Neural cell (in vitro differentiated cells): ENCODE measurements around the gene ACIN1. TPM values are rescaled to one million over a fixed set of nuclear protein-coding genes. Genes with fewer than 3 reads are reported as not detected.

Experiments used
- H2AFZ ChIP-seq: fragments of 200-600, 300-800 bp; sonication (generic), shearing (Covaris generic); 2 replicates; pipeline ENCODE4 v1.6.0; 2014; ENCODE audit warnings: low read depth, mild to moderate bottlenecking, antibody characterized with exemption, low read length, moderate library complexity
- H3F3A ChIP-seq: fragments of 200-600 bp; shearing (Covaris generic); 2 replicates; pipeline ENCODE4 v1.6.1; 2016; ENCODE audit warnings: mild to moderate bottlenecking, moderate library complexity, mixed read lengths, antibody characterized with exemption, low read length; ENCODE audit not compliant: insufficient read depth, poor library complexity, severe bottlenecking
- H3K27ac ChIP-seq: fragments of 200-600, 300-800 bp; sonication (generic), shearing (Covaris generic); 2 replicates; pipeline ENCODE4 v1.5.1; 2014; ENCODE audit warnings: mild to moderate bottlenecking, low read length, moderate library complexity
- H3K27me3 ChIP-seq: fragments of 300-800, 200-600 bp; sonication (generic), shearing (Covaris generic); 2 replicates; pipeline ENCODE4 v1.6.0; 2014; ENCODE audit warnings: mild to moderate bottlenecking, low read depth, low read length, moderate library complexity; ENCODE audit not compliant: insufficient read depth
- H3K36me3 ChIP-seq: fragments of 300-800, 200-600 bp; sonication (generic), shearing (Covaris generic); 2 replicates; pipeline ENCODE4 v1.5.1; 2014; ENCODE audit warnings: mild to moderate bottlenecking, antibody characterized with exemption, low read length, moderate library complexity; ENCODE audit not compliant: insufficient read depth
- H3K4me2 ChIP-seq: fragments of 300-800, 200-600 bp; sonication (generic), shearing (Covaris generic); 2 replicates; pipeline ENCODE4 v1.6.0; 2014; ENCODE audit warnings: mild to moderate bottlenecking, low read length
- H3K4me3 ChIP-seq: fragments of 300-800, 200-600 bp; sonication (generic), shearing (Covaris generic); 2 replicates; pipeline ENCODE4 v1.5.1; 2014; ENCODE audit warnings: mild to moderate bottlenecking, low read length, moderate library complexity
- H3K79me2 ChIP-seq: fragments of 200-600 bp; shearing (Covaris generic); replicated peaks from 2 replicates; pipeline ENCODE4 v1.6.0; 2014; ENCODE audit warnings: mild to moderate bottlenecking, low read length, moderate library complexity; ENCODE audit not compliant: insufficient read depth
- H3K9ac ChIP-seq: fragments of 300-800, 200-600 bp; sonication (generic), shearing (Covaris generic); 2 replicates; pipeline ENCODE4 v1.6.1; 2016; ENCODE audit warnings: mild to moderate bottlenecking, low read length, mixed read lengths
- H3K9me2 ChIP-seq: fragments of 200-600 bp; shearing (Covaris generic); 2 replicates; pipeline ENCODE4 v1.6.1; 2016; ENCODE audit warnings: mild to moderate bottlenecking, low read length, mixed read lengths; ENCODE audit not compliant: insufficient read depth
- H3K9me3 ChIP-seq: fragments of 200-600, 300-800 bp; sonication (generic), shearing (Covaris generic); 2 replicates; pipeline ENCODE4 v1.6.1; 2016; ENCODE audit warnings: mild to moderate bottlenecking, mixed run types, low read length, moderate library complexity, mixed read lengths
- H4K20me1 ChIP-seq: fragments of 200-600 bp; shearing (Covaris generic); 2 replicates; pipeline ENCODE4 v1.6.1; 2016; ENCODE audit warnings: mild to moderate bottlenecking, mixed run types; ENCODE audit not compliant: insufficient read depth
- CTCF ChIP-seq: fragments of 450-650 bp; IDR thresholded peaks from 2 replicates; pipeline ENCODE4 v1.5.1; 2014; ENCODE audit warnings: antibody characterized with exemption, mild to moderate bottlenecking, moderate library complexity; ENCODE audit not compliant: poor library complexity, severe bottlenecking
- EP300 ChIP-seq: fragments of 450-650 bp; conservative IDR thresholded peaks from 2 replicates; pipeline ENCODE4 v1.6.1; 2014; ENCODE audit warnings: antibody characterized with exemption, mild to moderate bottlenecking, moderate library complexity; ENCODE audit not compliant: poor library complexity, severe bottlenecking
- EZH2 ChIP-seq: fragments of 200-600, 300-800 bp; shearing (Covaris generic), sonication (generic); IDR thresholded peaks from 2 replicates; pipeline ENCODE4 v1.6.1; 2014; ENCODE audit warnings: antibody characterized with exemption, low read length, borderline replicate concordance, mild to moderate bottlenecking; ENCODE audit not compliant: insufficient read depth, poor library complexity, severe bottlenecking
- MXI1 ChIP-seq: fragments of 450-650 bp; conservative IDR thresholded peaks from 2 replicates; pipeline ENCODE4 v1.6.1; 2014; ENCODE audit warnings: antibody characterized with exemption, mild to moderate bottlenecking; ENCODE audit not compliant: poor library complexity, severe bottlenecking
- POLR2AphosphoS5 ChIP-seq: IDR thresholded peaks from 2 replicates; pipeline ENCODE4 v1.6.1; 2012
- RAD21 ChIP-seq: fragments of 450-650 bp; conservative IDR thresholded peaks from 2 replicates; pipeline ENCODE4 v1.6.1; 2014; ENCODE audit warnings: antibody characterized with exemption, mild to moderate bottlenecking, moderate library complexity
- SMC3 ChIP-seq: fragments of 450-650 bp; conservative IDR thresholded peaks from 2 replicates; pipeline ENCODE4 v1.6.1; 2014; ENCODE audit warnings: antibody characterized with exemption, mild to moderate bottlenecking, moderate library complexity; ENCODE audit not compliant: poor library complexity
- TAF1 ChIP-seq: IDR thresholded peaks from 2 replicates; pipeline ENCODE4 v1.6.1; 2012; ENCODE audit warnings: low read depth
- polyA plus RNA-seq: library from polyadenylated mRNA; depleted of rRNA; stranded (reverse); fragments of >200 nt; gene quantifications from 2 replicates; pipeline ENCODE4 v1.2.3, GENCODE V29; 2014
- TF ChIP-seq, protein P1 (sequence below): IDR thresholded peaks from 2 replicates; pipeline ENCODE4 v1.6.1; 2012; ENCODE audit warnings: borderline replicate concordance

ACIN1 gene
- polyA plus RNA-seq, 1 donor from 2014 or later = 143 TPM

DNA sequence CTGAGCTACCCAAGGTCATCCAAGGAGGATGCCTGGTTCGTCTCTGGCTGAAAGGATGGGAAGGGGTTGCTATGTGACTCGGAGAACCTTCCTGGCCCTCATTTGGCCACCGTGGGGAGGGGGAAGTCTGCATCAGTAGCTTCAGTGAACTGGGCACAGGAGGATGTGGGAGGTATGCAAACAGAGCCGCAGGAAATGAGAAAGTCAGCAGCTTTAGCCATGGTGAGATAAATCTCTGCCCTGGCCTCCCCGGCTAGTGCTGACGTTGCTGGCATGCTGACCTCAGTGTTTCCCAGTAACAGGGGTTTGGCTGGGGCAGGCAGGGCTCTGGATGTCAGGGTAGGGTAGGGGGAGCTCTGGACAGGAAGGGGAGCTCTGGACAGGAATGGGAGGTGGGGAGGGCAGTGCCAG is 26.4 kb upstream of the ACIN1 start:
- Histone ChIP-seq H3K9me2 (no peaks in the 10 kb centered on the region), H3K79me2 (no peaks in the 10 kb centered on the region), H2AFZ (no peak overlapping the region), H3K9ac (peak overlapping the region; percentile 5), H3K27me3 (no peaks in the 10 kb centered on the region), H3K4me3 (no peak overlapping the region), H3K27ac (no peak overlapping the region), H3K9me3 (no peaks in the 10 kb centered on the region), H4K20me1 (no peaks in the 10 kb centered on the region), H3F3A (no peaks in the 10 kb centered on the region), H3K4me2 (no peak overlapping the region), H3K36me3 (no peaks in the 10 kb centered on the region)
- no peak for TF ChIP-seq SMC3
- TF ChIP-seq, protein P1, sequence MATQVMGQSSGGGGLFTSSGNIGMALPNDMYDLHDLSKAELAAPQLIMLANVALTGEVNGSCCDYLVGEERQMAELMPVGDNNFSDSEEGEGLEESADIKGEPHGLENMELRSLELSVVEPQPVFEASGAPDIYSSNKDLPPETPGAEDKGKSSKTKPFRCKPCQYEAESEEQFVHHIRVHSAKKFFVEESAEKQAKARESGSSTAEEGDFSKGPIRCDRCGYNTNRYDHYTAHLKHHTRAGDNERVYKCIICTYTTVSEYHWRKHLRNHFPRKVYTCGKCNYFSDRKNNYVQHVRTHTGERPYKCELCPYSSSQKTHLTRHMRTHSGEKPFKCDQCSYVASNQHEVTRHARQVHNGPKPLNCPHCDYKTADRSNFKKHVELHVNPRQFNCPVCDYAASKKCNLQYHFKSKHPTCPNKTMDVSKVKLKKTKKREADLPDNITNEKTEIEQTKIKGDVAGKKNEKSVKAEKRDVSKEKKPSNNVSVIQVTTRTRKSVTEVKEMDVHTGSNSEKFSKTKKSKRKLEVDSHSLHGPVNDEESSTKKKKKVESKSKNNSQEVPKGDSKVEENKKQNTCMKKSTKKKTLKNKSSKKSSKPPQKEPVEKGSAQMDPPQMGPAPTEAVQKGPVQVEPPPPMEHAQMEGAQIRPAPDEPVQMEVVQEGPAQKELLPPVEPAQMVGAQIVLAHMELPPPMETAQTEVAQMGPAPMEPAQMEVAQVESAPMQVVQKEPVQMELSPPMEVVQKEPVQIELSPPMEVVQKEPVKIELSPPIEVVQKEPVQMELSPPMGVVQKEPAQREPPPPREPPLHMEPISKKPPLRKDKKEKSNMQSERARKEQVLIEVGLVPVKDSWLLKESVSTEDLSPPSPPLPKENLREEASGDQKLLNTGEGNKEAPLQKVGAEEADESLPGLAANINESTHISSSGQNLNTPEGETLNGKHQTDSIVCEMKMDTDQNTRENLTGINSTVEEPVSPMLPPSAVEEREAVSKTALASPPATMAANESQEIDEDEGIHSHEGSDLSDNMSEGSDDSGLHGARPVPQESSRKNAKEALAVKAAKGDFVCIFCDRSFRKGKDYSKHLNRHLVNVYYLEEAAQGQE = no peak
- TF ChIP-seq EP300 = no peak
- no peak for TF ChIP-seq EZH2
- no peak for TF ChIP-seq MXI1
- no peak for TF ChIP-seq POLR2AphosphoS5
- no peak for TF ChIP-seq TAF1
- TF ChIP-seq RAD21 = no peak
- TF ChIP-seq CTCF = no peak

DNA sequence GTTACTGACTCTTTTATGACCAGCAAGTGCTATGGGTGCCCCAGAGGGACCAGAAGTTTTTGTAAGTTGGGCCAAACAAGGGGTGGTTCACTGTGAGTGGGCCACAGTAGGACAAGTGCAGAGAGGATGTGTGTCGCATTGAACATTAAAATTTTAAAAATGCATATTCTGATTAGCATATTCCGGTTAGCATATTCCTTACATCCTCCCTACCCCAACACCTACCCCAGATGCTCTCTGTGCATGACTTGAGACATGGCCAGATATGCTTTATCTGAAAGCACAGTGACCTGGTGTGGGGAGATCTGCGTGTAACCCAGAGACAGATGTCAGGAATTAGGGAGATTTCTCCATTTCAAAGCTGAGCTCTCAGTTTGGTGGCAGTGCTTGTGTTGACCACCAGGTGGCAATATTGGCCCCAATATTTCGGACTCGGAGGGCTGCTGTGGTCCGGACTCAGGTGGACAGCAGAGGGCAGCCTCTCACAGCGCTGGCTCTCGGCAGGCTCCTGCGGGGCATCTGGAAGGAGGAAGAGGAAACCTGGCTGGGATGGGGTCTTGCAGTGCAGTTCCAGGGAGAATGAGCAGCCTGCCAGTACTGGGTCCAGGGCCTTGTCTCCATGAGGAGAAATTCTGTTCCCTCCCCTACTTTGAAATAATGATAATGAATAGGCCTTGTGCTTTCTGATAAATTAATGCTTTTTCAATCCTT is 25.8 kb upstream of the ACIN1 start:
- Histone ChIP-seq H3K27me3 (no peaks in the 10 kb centered on the region), H3K27ac (no peak overlapping the region), H4K20me1 (no peaks in the 10 kb centered on the region), H2AFZ (no peak overlapping the region), H3K4me2 (no peak overlapping the region), H3K79me2 (no peaks in the 10 kb centered on the region), H3K9ac (peak overlapping the region; percentile 5), H3F3A (no peaks in the 10 kb centered on the region), H3K4me3 (no peak overlapping the region), H3K36me3 (no peaks in the 10 kb centered on the region), H3K9me3 (no peaks in the 10 kb centered on the region), H3K9me2 (no peaks in the 10 kb centered on the region)
- peak; percentile 100 for TF ChIP-seq CTCF
- TF ChIP-seq RAD21 = peak; percentile 99
- no peak for TF ChIP-seq MXI1
- peak; percentile 100 for TF ChIP-seq SMC3
- peak; percentile 34 for TF ChIP-seq EP300
